Measurements from ENCODE around the gene TRAPPC8.

Gene TRAPPC8

GRCh38 chr18:31978616-31979015 lies 35.7 kb upstream of the TRAPPC8 start:
- peaks cover 13% of the 10 kb centered on the region; the same call in 1 of the 2 replicates for H3K9me3 ChIP-seq (ENCODE audit: control insufficient read depth, insufficient read depth, low read length)
- no peaks in the 10 kb centered on the region for H4K20me1 ChIP-seq (ENCODE audit: control insufficient read depth, insufficient read depth, low read depth, low read length)
- no peak overlapping the region for H3K4me3 ChIP-seq (ENCODE audit: low read length)
- no peak overlapping the region for H3K4me2 ChIP-seq (ENCODE audit: low read length)
- H3K79me2 ChIP-seq (ENCODE audit: control insufficient read depth, low read length), result no peaks in the 10 kb centered on the region
- TF ChIP-seq EZH2phosphoT487 (IDR thresholded peaks at IDR 0.05; ENCODE audit: borderline replicate concordance, low read length) (no peak), CTCF (IDR thresholded peaks at IDR 0.05; ENCODE audit: low read depth, low read length, poor library complexity, severe bottlenecking) (no peak)
- H3K4me1 ChIP-seq (ENCODE audit: control insufficient read depth, low read length), result no peaks in the 10 kb centered on the region
- no peaks in the 10 kb centered on the region for H3F3A ChIP-seq (ENCODE audit: control insufficient read depth, insufficient read depth)
- H3K27me3 ChIP-seq (ENCODE audit: control insufficient read depth, low read length), result no peaks in the 10 kb centered on the region
- H3K27ac ChIP-seq (ENCODE audit: low read depth, low read length), result no peak overlapping the region
- no peaks in the 10 kb centered on the region for H3K9me2 ChIP-seq (replicated peaks; ENCODE audit: control insufficient read depth, low read length)
- no peaks in the 10 kb centered on the region for H3K36me3 ChIP-seq (ENCODE audit: control insufficient read depth, low read length)

DNA sequence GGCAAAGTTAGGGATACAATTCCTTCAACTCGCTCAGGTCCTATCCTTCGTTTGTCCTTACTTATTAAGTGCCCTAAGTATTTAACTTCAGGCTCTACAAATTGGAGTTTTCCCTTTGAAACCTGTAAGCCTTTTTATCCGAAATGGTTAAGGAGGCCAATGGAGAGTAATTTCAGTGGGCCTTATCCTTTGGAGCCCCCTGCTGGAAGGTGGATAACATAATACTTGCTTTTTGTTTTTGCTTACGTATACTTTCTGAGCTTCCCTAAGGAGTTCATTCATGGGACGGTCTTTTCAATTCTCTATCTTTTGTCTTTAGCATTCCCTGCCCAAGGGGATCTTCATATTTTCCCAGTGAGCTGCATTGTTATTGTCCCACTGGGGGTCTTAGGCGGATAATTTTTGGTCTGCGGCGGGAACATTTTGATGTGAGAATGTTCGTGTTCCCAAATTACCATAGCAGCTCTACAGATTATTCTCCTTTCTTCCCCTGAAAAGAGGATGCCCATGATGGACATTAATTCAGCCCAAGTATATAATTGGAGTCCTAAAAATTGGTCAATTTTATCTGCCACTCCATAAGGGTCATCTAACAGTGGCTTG lies 34.4 kb upstream of the TRAPPC8 start:
- H3K27ac ChIP-seq (ENCODE audit: low read depth, low read length), result no peak overlapping the region
- H4K20me1 ChIP-seq (ENCODE audit: control insufficient read depth, insufficient read depth, low read depth, low read length), result no peaks in the 10 kb centered on the region
- H3K4me3 ChIP-seq (ENCODE audit: low read length), result no peak overlapping the region
- no peak overlapping the region for H3K4me2 ChIP-seq (ENCODE audit: low read length)
- peaks cover 14% of the 10 kb centered on the region; the same call in 1 of the 2 replicates for H3K9me3 ChIP-seq (ENCODE audit: control insufficient read depth, insufficient read depth, low read length)
- H3K27me3 ChIP-seq (ENCODE audit: control insufficient read depth, low read length), result no peaks in the 10 kb centered on the region
- H3K79me2 ChIP-seq (ENCODE audit: control insufficient read depth, low read length), result no peaks in the 10 kb centered on the region
- no peaks in the 10 kb centered on the region for H3F3A ChIP-seq (ENCODE audit: control insufficient read depth, insufficient read depth)
- H3K4me1 ChIP-seq (ENCODE audit: control insufficient read depth, low read length), result no peaks in the 10 kb centered on the region
- no peak for TF ChIP-seq EZH2phosphoT487 (IDR thresholded peaks at IDR 0.05; ENCODE audit: borderline replicate concordance, low read length)
- peak; percentile 70 for TF ChIP-seq CTCF (IDR thresholded peaks at IDR 0.05; ENCODE audit: low read depth, low read length, poor library complexity, severe bottlenecking)
- no peaks in the 10 kb centered on the region for H3K9me2 ChIP-seq (replicated peaks; ENCODE audit: control insufficient read depth, low read length)
- H3K36me3 ChIP-seq (ENCODE audit: control insufficient read depth, low read length), result no peaks in the 10 kb centered on the region

DNA sequence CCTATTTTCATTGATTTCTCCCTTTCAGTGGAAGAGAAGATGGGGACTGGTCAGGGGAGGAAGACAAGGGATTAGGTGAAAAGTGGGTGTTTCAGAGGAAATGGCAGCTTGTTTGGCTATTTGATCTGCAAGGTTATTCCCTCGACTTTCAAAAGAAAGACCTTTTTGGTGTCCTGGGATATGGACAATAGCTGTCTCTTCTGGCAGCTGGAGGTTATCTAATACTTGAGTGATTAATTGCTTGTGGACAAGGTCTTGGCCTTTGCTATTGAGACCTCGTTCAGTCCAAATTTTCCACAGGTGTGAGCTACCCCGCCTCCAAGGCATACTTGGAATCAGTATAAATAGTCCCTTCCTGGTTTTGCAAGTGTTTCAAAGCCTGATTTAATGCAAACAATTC lies 33.3 kb upstream of the TRAPPC8 start:
- no peaks in the 10 kb centered on the region for H3K4me1 ChIP-seq (ENCODE audit: control insufficient read depth, low read length)
- H3K4me3 ChIP-seq (ENCODE audit: low read length), result no peak overlapping the region
- H3F3A ChIP-seq (ENCODE audit: control insufficient read depth, insufficient read depth), result no peaks in the 10 kb centered on the region
- H3K27ac ChIP-seq (ENCODE audit: low read depth, low read length), result no peak overlapping the region
- H4K20me1 ChIP-seq (ENCODE audit: control insufficient read depth, insufficient read depth, low read depth, low read length), result no peaks in the 10 kb centered on the region
- H3K36me3 ChIP-seq (ENCODE audit: control insufficient read depth, low read length), result no peaks in the 10 kb centered on the region
- TF ChIP-seq CTCF (IDR thresholded peaks at IDR 0.05; ENCODE audit: low read depth, low read length, poor library complexity, severe bottlenecking), result no peak
- no peak for TF ChIP-seq EZH2phosphoT487 (IDR thresholded peaks at IDR 0.05; ENCODE audit: borderline replicate concordance, low read length)
- H3K27me3 ChIP-seq (ENCODE audit: control insufficient read depth, low read length), result no peaks in the 10 kb centered on the region
- no peaks in the 10 kb centered on the region for H3K9me2 ChIP-seq (replicated peaks; ENCODE audit: control insufficient read depth, low read length)
- peaks cover 14% of the 10 kb centered on the region; the same call in 1 of the 2 replicates for H3K9me3 ChIP-seq (ENCODE audit: control insufficient read depth, insufficient read depth, low read length)
- H3K79me2 ChIP-seq (ENCODE audit: control insufficient read depth, low read length), result no peaks in the 10 kb centered on the region
- H3K4me2 ChIP-seq (ENCODE audit: low read length), result no peak overlapping the region
